HCT116 (cell line): ENCODE data around the gene FAM53B. TPM values are rescaled to one million over a fixed set of nuclear protein-coding genes. Genes with fewer than 3 reads are reported as not detected.
A peak's percentile ranks its signal among the peaks of the same experiment; 100 is the strongest.

Experiments
- ATAC-seq: fragments of 200-7000 bp; cut with Tn5 transposase; 2 replicates; pipeline ENCODE4 v1.9.1; 2020; ENCODE audit warnings: mild to moderate bottlenecking, moderate library complexity
- BruUV-seq: library from RNA; stranded (reverse); fragments of 400-500 nt; replicated peaks from 2 replicates; lab custom pipeline; 2021; lab: Mats Ljungman, UMichigan
- CTCF ChIA-PET: fragments of 300-600 bp; sonication (Branson Sonifier 250); formaldehyde crosslinking; loops from one replicate; lab custom pipeline; 2021; ENCODE audit warnings: antibody characterized with exemption; lab: Charles Lee
- POLR2A ChIA-PET: fragments of 300-600, 350-600 bp; sonication (Branson Sonifier 250); formaldehyde crosslinking; loops from one replicate; lab custom pipeline; 2021; ENCODE audit warnings: antibody characterized with exemption; lab: Charles Lee
- RAD21 ChIA-PET, 2 experiments: fragments of 300-600 bp; sonication (Branson Sonifier 250); formaldehyde crosslinking; loops; one replicate each; lab custom pipeline; 2023; ENCODE audit warnings: low total read pairs in 2 of 2; ENCODE audit not compliant: uncharacterized antibody in 2 of 2, unreplicated experiment in 2 of 2, low non-redundant PET in 1 of 2; lab: Charles Lee
- DNase-seq: peaks from one replicate; pipeline ENCODE4 v3.0.0-alpha.2; 2010; ENCODE audit warnings: low read depth, low spot score
- H2AFZ ChIP-seq: fragments of 200-600 bp; shearing (Covaris generic), sonication (generic); 2 replicates; pipeline ENCODE4 v1.6.1; 2017; ENCODE audit warnings: low read depth, mixed run types, mixed read lengths, antibody characterized with exemption, low read length; ENCODE audit not compliant: poor library complexity, severe bottlenecking
- H3K27ac ChIP-seq: 2 replicates; pipeline ENCODE4 v1.5.1; 2012; ENCODE audit warnings: low read depth, low read length
- H3K27me3 ChIP-seq: fragments of 200-600 bp; sonication (generic); 2 replicates; pipeline ENCODE4 v1.6.1; 2016; ENCODE audit warnings: mixed run types, low read length, mixed read lengths; ENCODE audit not compliant: insufficient read depth
- H3K36me3 ChIP-seq, 2 experiments: fragments of 200-500 bp in 1 of 2; fragments of 200-600 bp in 1 of 2; sonication (Bioruptor generic) in 1 of 2; sonication (generic) in 1 of 2; 2 replicates each; pipeline versions ENCODE4 v1.5.1 to v1.6.1; 2014 to 2016; ENCODE audit warnings: low read length in 2 of 2, inconsistent platforms in 1 of 2, mixed read lengths in 1 of 2, mixed run types in 1 of 2; ENCODE audit not compliant: insufficient read depth in 2 of 2, control insufficient read depth in 1 of 2
- H3K4me1 ChIP-seq, 2 experiments: fragments of 200-600 bp in 1 of 2; sonication (generic) in 1 of 2; 2 replicates each; pipeline versions ENCODE4 v1.5.1 to v1.6.1; 2012 to 2017; ENCODE audit warnings: low read length in 2 of 2, inconsistent platforms in 1 of 2, mild to moderate bottlenecking in 1 of 2, mixed read lengths in 1 of 2, mixed run types in 1 of 2, moderate library complexity in 1 of 2; ENCODE audit not compliant: insufficient read depth in 2 of 2, control insufficient read depth in 1 of 2
- H3K4me2 ChIP-seq: fragments of 200-600 bp; sonication (generic); 2 replicates; pipeline ENCODE4 v1.6.1; 2017; ENCODE audit warnings: mixed run types, low read length, mixed read lengths
- H3K4me3 ChIP-seq, 2 experiments: fragments of 200-600 bp in 1 of 2; sonication (generic) in 1 of 2; replicated peaks in 1 of 2; 2 replicates each; pipeline ENCODE4 v1.5.1; 2011 to 2016; ENCODE audit warnings: low read length in 2 of 2, control low read depth in 1 of 2, low read depth in 1 of 2, mild to moderate bottlenecking in 1 of 2, mixed read lengths in 1 of 2, mixed run types in 1 of 2
- H3K79me2 ChIP-seq: fragments of 200-600 bp; sonication (generic); 2 replicates; pipeline ENCODE4 v1.6.1; 2017; ENCODE audit warnings: mild to moderate bottlenecking, mixed run types, low read length, moderate library complexity, mixed read lengths; ENCODE audit not compliant: insufficient read depth
- H3K9ac ChIP-seq: fragments of 200-600 bp; sonication (generic); 2 replicates; pipeline ENCODE4 v1.6.1; 2016; ENCODE audit warnings: low read length, mixed read lengths
- H3K9me2 ChIP-seq: fragments of 200-600 bp; sonication (generic), shearing (Covaris generic); 2 replicates; pipeline ENCODE4 v1.6.1; 2017; ENCODE audit warnings: mixed run types, mild to moderate bottlenecking, moderate library complexity; ENCODE audit not compliant: insufficient read depth
- H3K9me3 ChIP-seq, 2 experiments: fragments of 200-500 bp in 1 of 2; fragments of 200-600 bp in 1 of 2; sonication (Bioruptor generic) in 1 of 2; sonication (generic) in 1 of 2; 2 replicates each; pipeline ENCODE4 v1.6.1; 2014 to 2017; ENCODE audit warnings: low read length in 2 of 2, mixed read lengths in 2 of 2, inconsistent platforms in 1 of 2, low read depth in 1 of 2, mild to moderate bottlenecking in 1 of 2, mixed run types in 1 of 2, moderate library complexity in 1 of 2; ENCODE audit not compliant: control insufficient read depth in 1 of 2, insufficient read depth in 1 of 2
- H4K20me1 ChIP-seq: fragments of 200-600 bp; sonication (generic), shearing (Covaris generic); 2 replicates; pipeline ENCODE4 v1.6.1; 2017; ENCODE audit warnings: mixed run types, mild to moderate bottlenecking, moderate library complexity; ENCODE audit not compliant: insufficient read depth
- ELF1 ChIP-seq: IDR thresholded peaks from 2 replicates; pipeline ENCODE4 v1.6.1; 2012; ENCODE audit warnings: low read depth, borderline replicate concordance
- EZH2 ChIP-seq: fragments of 200-600 bp; sonication (generic); IDR thresholded peaks from 2 replicates; pipeline ENCODE4 v1.6.1; 2017; ENCODE audit warnings: antibody characterized with exemption, mixed run types
- FOSL1 ChIP-seq: IDR thresholded peaks from 2 replicates; pipeline ENCODE4 v1.6.1; 2012; ENCODE audit warnings: low read depth
- JUND ChIP-seq: IDR thresholded peaks from 2 replicates; pipeline ENCODE4 v1.6.1; 2012
- POLR2AphosphoS5 ChIP-seq: IDR thresholded peaks from 2 replicates; pipeline ENCODE4 v1.6.1; 2011; ENCODE audit warnings: mild to moderate bottlenecking, low read depth, low read length, moderate library complexity
- SRF ChIP-seq: IDR thresholded peaks from 2 replicates; pipeline ENCODE4 v1.6.1; 2012; ENCODE audit warnings: low read depth
- TCF7L2 ChIP-seq: IDR thresholded peaks from 2 replicates; pipeline ENCODE4 v1.7.0; 2011; ENCODE audit warnings: borderline replicate concordance, inconsistent platforms; ENCODE audit not compliant: insufficient read depth, insufficient read length; ENCODE audit errors: extremely low read depth
- ZBTB33 ChIP-seq: IDR thresholded peaks from 2 replicates; pipeline ENCODE4 v1.6.1; 2011; ENCODE audit warnings: mild to moderate bottlenecking, low read length, moderate library complexity; ENCODE audit not compliant: insufficient replicate concordance; ENCODE audit errors: extremely low read depth
- ZFX ChIP-seq: fragments of 450-650 bp; IDR thresholded peaks from 2 replicates; pipeline ENCODE4 v1.6.1; 2017
- intact Hi-C: fragments of 100-400 bp; cut with micrococcal nuclease; formaldehyde crosslinking; loops from 2 replicates; pipeline ENCODE4 v1.10.0; 2022
- total RNA-seq: library from RNA; stranded (reverse); gene quantifications from one replicate; pipeline ENCODE4 v1.2.1, GENCODE V29; 2021; ENCODE audit not compliant: unreplicated experiment
- TF ChIP-seq, protein P1 (sequence below), 3 experiments: fragments of 200-600 bp in 1 of 3; sonication (generic) in 1 of 3; IDR thresholded peaks in 2 of 3; conservative IDR thresholded peaks in 1 of 3; 2 replicates each; pipeline ENCODE4 v1.5.1; 2012 to 2017; ENCODE audit warnings: low read depth in 2 of 3, low read length in 2 of 3, antibody characterized with exemption in 1 of 3, borderline replicate concordance in 1 of 3, control low read depth in 1 of 3, mild to moderate bottlenecking in 1 of 3, mixed read lengths in 1 of 3, mixed run types in 1 of 3, moderate library complexity in 1 of 3; ENCODE audit not compliant: insufficient read depth in 1 of 3
- TF ChIP-seq, protein P2 (sequence below): IDR thresholded peaks from 2 replicates; pipeline ENCODE4 v1.6.1; 2012; ENCODE audit warnings: low read depth

FAM53B gene
- total RNA-seq, 1 experiment from 2014 or later: 19.6 TPM

GRCh38 chr10:124648738-124649137, 95.4 kb downstream of the FAM53B start:
- Histone ChIP-seq H3K9ac (no peak overlapping the region), H3K79me2 (no peaks in the 10 kb centered on the region; the same call in 1 of the 2 replicates), H3K9me3 (no peaks in the 10 kb centered on the region), H3K4me1 (peaks cover 6 to 20% of the 10 kb centered on the region in 2 experiments; a peak in 3 of 4 replicates), H3K27ac (no peak overlapping the region), H3K4me2 (no peak overlapping the region), H2AFZ (no peak overlapping the region), H3K27me3 (no peaks in the 10 kb centered on the region), H4K20me1 (no peaks in the 10 kb centered on the region), H3K9me2 (no peaks in the 10 kb centered on the region), H3K36me3 (no peaks in the 10 kb centered on the region), H3K4me3 (no peak overlapping the region)
- intact Hi-C loops: loop anchor here (5.0 kb wide), 1 partner anchor 94 kb away; the partner anchor contains the start of gene FAM53B
- ATAC-seq (no peak), DNase-seq (no peak)
- TF ChIP-seq ZFX: no peak
- TF ChIP-seq FOSL1: no peak
- TF ChIP-seq JUND: no peak
- TF ChIP-seq EZH2: no peak
- TF ChIP-seq ELF1: no peak
- TF ChIP-seq TCF7L2: no peak
- POLR2A ChIA-PET: no interaction called here
- CTCF ChIA-PET: no interaction called here
- RAD21 ChIA-PET: no interaction called here
- no TSS peak for BruUV-seq

- POLR2A ChIA-PET: no interaction called here
- BruUV-seq: no TSS peak
- no peak for TF ChIP-seq ELF1
- TF ChIP-seq, protein P1, sequence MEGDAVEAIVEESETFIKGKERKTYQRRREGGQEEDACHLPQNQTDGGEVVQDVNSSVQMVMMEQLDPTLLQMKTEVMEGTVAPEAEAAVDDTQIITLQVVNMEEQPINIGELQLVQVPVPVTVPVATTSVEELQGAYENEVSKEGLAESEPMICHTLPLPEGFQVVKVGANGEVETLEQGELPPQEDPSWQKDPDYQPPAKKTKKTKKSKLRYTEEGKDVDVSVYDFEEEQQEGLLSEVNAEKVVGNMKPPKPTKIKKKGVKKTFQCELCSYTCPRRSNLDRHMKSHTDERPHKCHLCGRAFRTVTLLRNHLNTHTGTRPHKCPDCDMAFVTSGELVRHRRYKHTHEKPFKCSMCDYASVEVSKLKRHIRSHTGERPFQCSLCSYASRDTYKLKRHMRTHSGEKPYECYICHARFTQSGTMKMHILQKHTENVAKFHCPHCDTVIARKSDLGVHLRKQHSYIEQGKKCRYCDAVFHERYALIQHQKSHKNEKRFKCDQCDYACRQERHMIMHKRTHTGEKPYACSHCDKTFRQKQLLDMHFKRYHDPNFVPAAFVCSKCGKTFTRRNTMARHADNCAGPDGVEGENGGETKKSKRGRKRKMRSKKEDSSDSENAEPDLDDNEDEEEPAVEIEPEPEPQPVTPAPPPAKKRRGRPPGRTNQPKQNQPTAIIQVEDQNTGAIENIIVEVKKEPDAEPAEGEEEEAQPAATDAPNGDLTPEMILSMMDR (IDR thresholded peaks at IDR 0.05 in 2 of 3, conservative IDR thresholded peaks at IDR 0.05 in 1 of 3; ENCODE audit: borderline replicate concordance in 1 of 3, insufficient read depth in 1 of 3, low read depth in 2 of 3, low read length in 2 of 3): no peak
- TF ChIP-seq ZBTB33: no peak
- TF ChIP-seq ZFX: no peak
- TF ChIP-seq SRF: no peak
- TF ChIP-seq, protein P2, sequence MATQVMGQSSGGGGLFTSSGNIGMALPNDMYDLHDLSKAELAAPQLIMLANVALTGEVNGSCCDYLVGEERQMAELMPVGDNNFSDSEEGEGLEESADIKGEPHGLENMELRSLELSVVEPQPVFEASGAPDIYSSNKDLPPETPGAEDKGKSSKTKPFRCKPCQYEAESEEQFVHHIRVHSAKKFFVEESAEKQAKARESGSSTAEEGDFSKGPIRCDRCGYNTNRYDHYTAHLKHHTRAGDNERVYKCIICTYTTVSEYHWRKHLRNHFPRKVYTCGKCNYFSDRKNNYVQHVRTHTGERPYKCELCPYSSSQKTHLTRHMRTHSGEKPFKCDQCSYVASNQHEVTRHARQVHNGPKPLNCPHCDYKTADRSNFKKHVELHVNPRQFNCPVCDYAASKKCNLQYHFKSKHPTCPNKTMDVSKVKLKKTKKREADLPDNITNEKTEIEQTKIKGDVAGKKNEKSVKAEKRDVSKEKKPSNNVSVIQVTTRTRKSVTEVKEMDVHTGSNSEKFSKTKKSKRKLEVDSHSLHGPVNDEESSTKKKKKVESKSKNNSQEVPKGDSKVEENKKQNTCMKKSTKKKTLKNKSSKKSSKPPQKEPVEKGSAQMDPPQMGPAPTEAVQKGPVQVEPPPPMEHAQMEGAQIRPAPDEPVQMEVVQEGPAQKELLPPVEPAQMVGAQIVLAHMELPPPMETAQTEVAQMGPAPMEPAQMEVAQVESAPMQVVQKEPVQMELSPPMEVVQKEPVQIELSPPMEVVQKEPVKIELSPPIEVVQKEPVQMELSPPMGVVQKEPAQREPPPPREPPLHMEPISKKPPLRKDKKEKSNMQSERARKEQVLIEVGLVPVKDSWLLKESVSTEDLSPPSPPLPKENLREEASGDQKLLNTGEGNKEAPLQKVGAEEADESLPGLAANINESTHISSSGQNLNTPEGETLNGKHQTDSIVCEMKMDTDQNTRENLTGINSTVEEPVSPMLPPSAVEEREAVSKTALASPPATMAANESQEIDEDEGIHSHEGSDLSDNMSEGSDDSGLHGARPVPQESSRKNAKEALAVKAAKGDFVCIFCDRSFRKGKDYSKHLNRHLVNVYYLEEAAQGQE: no peak
- no peak for TF ChIP-seq POLR2AphosphoS5
- TF ChIP-seq EZH2: no peak
- TF ChIP-seq JUND: no peak
- TF ChIP-seq TCF7L2: no peak
Measured at GRCh38 chr10:124648131-124648475, 96.1 kb downstream of the FAM53B start.

More at GRCh38 chr10:124648131-124648475, 96.1 kb downstream of the FAM53B start:
- no peak for DNase-seq
- Histone ChIP-seq H3K79me2 (no peaks in the 10 kb centered on the region; the same call in 1 of the 2 replicates), H3K9ac (no peak overlapping the region), H3K4me3 (no peak overlapping the region), H4K20me1 (no peaks in the 10 kb centered on the region), H3K36me3 (no peaks in the 10 kb centered on the region), H3K27me3 (no peaks in the 10 kb centered on the region), H3K4me2 (peak overlapping the region; percentile 49), H3K9me2 (no peaks in the 10 kb centered on the region), H3K4me1 (peaks cover 6 to 20% of the 10 kb centered on the region in 2 experiments; a peak in 3 of 4 replicates), H3K9me3 (no peaks in the 10 kb centered on the region), H3K27ac (peak overlapping the region; percentile 2; the same call in 1 of the 2 replicates), H2AFZ (no peak overlapping the region)
- ChIA-PET RAD21 (no interaction called here), CTCF (interaction anchor here (1.0 to 1.3 kb wide), 2 partner anchors 93 to 97 kb away, joined by 4 to 5 read pairs; no protein-coding TSS in a partner anchor)
- intact Hi-C loops: loop anchor here (5.0 kb wide), 1 partner anchor 94 kb away; the partner anchor contains the start of gene FAM53B
- no peak for ATAC-seq
